Esophagus squamous epithelium (tissue), 4 donors: ENCODE data around the gene TNFSF12.

Experiments
- POLR2A ChIP-seq, 4 donors: fragments of 450-650 bp; IDR thresholded peaks; one replicate each; pipeline ENCODE4 v1.6.1; 2017; ENCODE audit warnings: antibody characterized with exemption in 4 of 4, mild to moderate bottlenecking in 4 of 4, moderate library complexity in 3 of 4
- TF ChIP-seq, protein P1 (sequence below), 6 experiments: fragments of 450-650 bp in 4 of 6; fragments of 200-600 bp in 2 of 6; sonication (generic) in 2 of 6; IDR thresholded peaks; one replicate each; pipeline ENCODE4 v1.5.1; 2016 to 2019; ENCODE audit warnings: antibody characterized with exemption in 6 of 6, mild to moderate bottlenecking in 4 of 6, moderate library complexity in 4 of 6

DNA sequence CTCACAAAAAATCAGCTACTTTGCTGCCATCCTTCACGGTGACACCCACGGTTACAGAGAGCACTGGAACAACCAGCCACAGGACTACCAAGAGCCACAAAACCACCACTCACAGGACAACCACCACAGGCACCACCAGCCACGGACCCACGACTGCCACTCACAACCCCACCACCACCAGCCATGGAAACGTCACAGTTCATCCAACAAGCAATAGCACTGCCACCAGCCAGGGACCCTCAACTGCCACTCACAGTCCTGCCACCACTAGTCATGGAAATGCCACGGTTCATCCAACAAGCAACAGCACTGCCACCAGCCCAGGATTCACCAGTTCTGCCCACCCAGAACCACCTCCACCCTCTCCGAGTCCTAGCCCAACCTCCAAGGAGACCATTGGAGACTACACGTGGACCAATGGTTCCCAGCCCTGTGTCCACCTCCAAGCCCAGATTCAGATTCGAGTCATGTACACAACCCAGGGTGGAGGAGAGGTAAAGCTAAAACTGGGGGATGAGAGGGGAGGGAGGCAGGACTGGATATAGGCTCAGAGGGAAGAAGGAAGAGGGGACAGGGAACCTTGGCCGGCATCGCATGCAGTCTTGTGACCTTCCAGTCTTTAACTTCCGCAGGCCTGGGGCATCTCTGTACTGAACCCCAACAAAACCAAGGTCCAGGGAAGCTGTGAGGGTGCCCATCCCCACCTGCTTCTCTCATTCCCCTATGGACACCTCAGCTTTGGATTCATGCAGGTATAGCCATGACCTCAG is 31.2 kb downstream of the TNFSF12 start:
- TF ChIP-seq, protein P1, sequence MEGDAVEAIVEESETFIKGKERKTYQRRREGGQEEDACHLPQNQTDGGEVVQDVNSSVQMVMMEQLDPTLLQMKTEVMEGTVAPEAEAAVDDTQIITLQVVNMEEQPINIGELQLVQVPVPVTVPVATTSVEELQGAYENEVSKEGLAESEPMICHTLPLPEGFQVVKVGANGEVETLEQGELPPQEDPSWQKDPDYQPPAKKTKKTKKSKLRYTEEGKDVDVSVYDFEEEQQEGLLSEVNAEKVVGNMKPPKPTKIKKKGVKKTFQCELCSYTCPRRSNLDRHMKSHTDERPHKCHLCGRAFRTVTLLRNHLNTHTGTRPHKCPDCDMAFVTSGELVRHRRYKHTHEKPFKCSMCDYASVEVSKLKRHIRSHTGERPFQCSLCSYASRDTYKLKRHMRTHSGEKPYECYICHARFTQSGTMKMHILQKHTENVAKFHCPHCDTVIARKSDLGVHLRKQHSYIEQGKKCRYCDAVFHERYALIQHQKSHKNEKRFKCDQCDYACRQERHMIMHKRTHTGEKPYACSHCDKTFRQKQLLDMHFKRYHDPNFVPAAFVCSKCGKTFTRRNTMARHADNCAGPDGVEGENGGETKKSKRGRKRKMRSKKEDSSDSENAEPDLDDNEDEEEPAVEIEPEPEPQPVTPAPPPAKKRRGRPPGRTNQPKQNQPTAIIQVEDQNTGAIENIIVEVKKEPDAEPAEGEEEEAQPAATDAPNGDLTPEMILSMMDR (IDR thresholded peaks at IDR 0.05) = no peak
- TF ChIP-seq POLR2A (IDR thresholded peaks at IDR 0.05) = no peak
